GM18519 (cell line): Measurements from ENCODE around the gene SIK2.

Source experiments
- ATAC-seq: cut with Tn5 transposase; IDR thresholded peaks from one replicate; pipeline ENCODE4 v1.9.1; 2021; ENCODE audit warnings: mild to moderate bottlenecking, moderate library complexity; ENCODE audit not compliant: unreplicated experiment, low FRiP score

Gene SIK2

GRCh38 chr11:111724615-111725129 is 122.4 kb downstream of the SIK2 start:
- no peak for ATAC-seq

GRCh38 chr11:111725621-111726020 is 123.4 kb downstream of the SIK2 start:
- ATAC-seq = no peak

GRCh38 chr11:111726301-111726713 is 124.1 kb downstream of the SIK2 start:
- ATAC-seq = no peak

GRCh38 chr11:111727431-111727830 is 125.2 kb downstream of the SIK2 start:
- no peak for ATAC-seq

- no peak for ATAC-seq
These were observed 127.0 kb downstream of the SIK2 start for GRCh38 chr11:111729071-111729830.

- ATAC-seq = no peak
These were observed 127.6 kb downstream of the SIK2 start for GRCh38 chr11:111729831-111730311.

GRCh38 chr11:111730871-111731591 is 128.8 kb downstream of the SIK2 start:
- no peak for ATAC-seq

GRCh38 chr11:111731821-111732220 is 129.6 kb downstream of the SIK2 start:
- no peak for ATAC-seq

- no peak for ATAC-seq
These were observed 130.8 kb downstream of the SIK2 start for GRCh38 chr11:111733016-111733415.

- ATAC-seq = no peak
These were observed 131.4 kb downstream of the SIK2 start for GRCh38 chr11:111733611-111734088.

GRCh38 chr11:111734101-111734953 is 132.1 kb downstream of the SIK2 start:
- ATAC-seq = no peak

- no peak for ATAC-seq
These were observed 132.7 kb downstream of the SIK2 start for GRCh38 chr11:111734954-111735261.

GRCh38 chr11:111735262-111736116 is 133.2 kb downstream of the SIK2 start:
- no peak for ATAC-seq

- ATAC-seq = no peak
These were observed 133.9 kb downstream of the SIK2 start for GRCh38 chr11:111736181-111736590.

- ATAC-seq = no peak
These were observed 134.6 kb downstream of the SIK2 start for GRCh38 chr11:111736621-111737443.

GRCh38 chr11:111737444-111738210 is 135.4 kb downstream of the SIK2 start:
- ATAC-seq = no peak

GRCh38 chr11:111739299-111739698 is 137.1 kb downstream of the SIK2 start:
- no peak for ATAC-seq

GRCh38 chr11:111741751-111742150 is 139.5 kb downstream of the SIK2 start:
- ATAC-seq = no peak
